Measurements from ENCODE around the gene FNDC3A.

GRCh38 chr13:49253310-49253709 is 277.6 kb downstream of the FNDC3A start:
- TF ChIP-seq CTCF (IDR thresholded peaks at IDR 0.05) (no peak), POLR2A (IDR thresholded peaks at IDR 0.05; ENCODE audit: low read depth) (no peak), EP300 (IDR thresholded peaks at IDR 0.05) (no peak), POLR2AphosphoS5 (IDR thresholded peaks at IDR 0.05) (no peak)

Data from esophagus muscularis mucosa (tissue), 4 donors.